LNCAP (cell line): ENCODE results near the gene DOK1.
A peak's percentile ranks its signal among the peaks of the same experiment; 100 is the strongest.

Experiments used
- CTCF ChIP-seq: fragments of 450-650 bp; IDR thresholded peaks from 2 replicates; pipeline ENCODE4 v1.5.1; 2017; ENCODE audit warnings: mild to moderate bottlenecking

The DOK1 gene

DNA sequence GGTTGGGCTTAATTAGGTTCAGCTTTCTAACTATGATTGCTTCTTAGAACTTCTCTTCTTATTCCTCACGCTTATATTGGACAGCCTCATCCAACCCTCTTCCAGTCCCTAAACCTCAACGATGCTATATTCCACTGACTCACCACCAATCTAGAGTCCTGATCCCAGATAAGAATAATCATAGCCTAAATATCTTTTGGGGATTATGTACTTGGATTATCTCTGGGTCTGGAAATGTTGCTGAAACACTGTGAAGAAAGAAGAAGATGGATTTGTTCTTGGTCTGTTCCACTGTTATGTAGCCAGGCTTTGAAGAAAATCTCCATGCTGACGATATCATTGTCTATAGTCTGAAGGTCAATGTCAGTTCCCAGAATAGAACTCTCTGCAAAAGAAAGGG lies 26.9 kb downstream of the DOK1 start:
- TF ChIP-seq CTCF = no peak

GRCh38 chr2:74582184-74582583 lies 27.7 kb downstream of the DOK1 start:
- no peak for TF ChIP-seq CTCF

- TF ChIP-seq CTCF = no peak
Observed at GRCh38 chr2:74583504-74583903, 29.0 kb downstream of the DOK1 start.

DNA sequence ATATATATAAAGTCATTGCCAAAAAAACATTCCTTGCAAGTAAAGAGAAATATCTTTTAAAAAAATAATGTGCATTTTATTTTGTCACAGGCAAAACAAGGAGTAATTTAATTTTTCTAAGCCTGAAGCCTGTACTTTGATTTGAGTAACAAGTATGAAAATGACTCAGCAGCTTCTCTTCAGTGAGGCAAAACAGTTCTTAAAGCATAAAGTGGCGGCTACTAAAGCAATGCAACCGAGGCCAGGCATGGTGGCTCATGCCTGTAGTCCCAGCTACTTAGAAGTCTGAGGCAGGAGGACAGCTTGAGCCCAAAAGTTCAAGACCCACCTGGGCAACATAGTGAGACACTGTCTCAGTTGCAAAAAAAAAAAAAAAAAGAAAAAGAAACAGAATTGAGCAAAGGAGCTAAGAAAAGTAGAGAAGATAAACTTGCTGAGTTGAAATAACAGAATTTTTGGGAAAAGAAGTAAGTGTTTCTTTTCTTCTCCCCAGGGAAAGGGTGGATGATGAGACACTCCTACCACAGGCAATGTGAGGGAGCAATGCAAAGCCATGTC lies 29.6 kb downstream of the DOK1 start:
- TF ChIP-seq CTCF = no peak

DNA sequence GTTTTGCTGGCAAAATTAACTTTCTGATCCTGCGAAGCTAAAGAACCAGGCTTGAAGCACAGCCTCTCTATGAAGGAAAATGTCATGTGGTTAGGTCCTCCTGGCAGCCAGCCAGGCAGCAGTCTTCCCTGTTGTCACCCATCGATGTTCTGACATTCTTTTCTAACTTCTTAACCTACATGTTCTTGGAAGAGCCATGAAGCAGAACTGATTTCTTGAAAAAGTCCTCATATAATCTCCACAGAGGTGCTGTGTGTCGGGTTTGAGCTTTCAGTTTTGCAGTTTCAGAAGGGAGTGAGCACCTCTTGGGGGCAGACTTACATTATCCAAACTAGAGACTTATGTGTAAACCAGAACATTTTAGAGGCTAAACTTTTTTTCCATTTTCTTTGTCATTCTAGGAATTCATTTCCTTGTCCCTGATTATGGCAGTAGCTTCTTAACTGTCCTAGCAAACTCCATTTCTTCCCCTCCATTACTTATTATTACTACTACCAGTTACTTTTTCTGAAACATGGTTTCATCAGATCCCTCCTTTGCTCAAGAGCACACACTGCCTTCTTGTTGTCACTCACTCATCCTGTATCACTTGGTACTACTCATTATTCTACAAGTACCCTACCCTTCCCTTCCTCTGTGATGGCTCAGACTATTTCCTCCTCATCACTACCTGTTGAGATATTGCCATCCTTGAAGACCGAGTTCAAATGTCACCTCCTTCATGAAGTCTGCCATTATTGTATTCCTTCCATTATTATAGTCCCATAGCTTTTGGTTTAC lies 31.1 kb downstream of the DOK1 start:
- TF ChIP-seq CTCF = no peak

- peak; percentile 49; the same call in 1 of the 2 replicates for TF ChIP-seq CTCF
Observed at GRCh38 chr2:74587664-74588277, 33.3 kb downstream of the DOK1 start.

DNA sequence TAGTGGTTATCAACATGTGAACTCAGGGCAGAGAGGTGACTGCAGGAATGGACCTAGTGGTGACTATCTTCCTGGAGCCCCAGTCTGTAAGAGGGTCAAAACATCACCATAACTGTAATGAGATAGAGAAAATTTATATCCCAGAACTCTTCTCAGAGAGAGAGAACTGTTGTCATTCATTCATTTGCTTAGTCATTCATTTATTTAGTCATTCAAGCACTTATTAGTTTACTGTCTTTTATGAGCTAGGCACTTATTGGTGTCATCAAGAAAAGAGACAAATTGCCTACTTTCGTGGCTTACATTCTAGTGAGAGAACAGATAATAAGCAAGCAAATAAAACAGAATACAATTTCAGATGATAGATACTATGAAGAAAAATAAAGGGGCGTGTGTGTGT lies 34.1 kb downstream of the DOK1 start:
- TF ChIP-seq CTCF = no peak
